SK-N-MC (cell line): ENCODE measurements around the gene GABRB2.

ENCODE experiments used
- EZH2 ChIP-seq: fragments of 200-600 bp; sonication (generic); IDR thresholded peaks from one replicate; pipeline ENCODE4 v1.6.1; 2017; ENCODE audit warnings: antibody characterized with exemption
- POLR2AphosphoS5 ChIP-seq: IDR thresholded peaks from 2 replicates; pipeline ENCODE4 v1.6.1; 2012; ENCODE audit warnings: mild to moderate bottlenecking, low read depth, low read length, borderline replicate concordance

GRCh38 chr5:161332343-161332742 is 214.2 kb downstream of the GABRB2 start:
- TF ChIP-seq POLR2AphosphoS5 (no peak), EZH2 (no peak)
